ENCODE results near the gene GRAP2. TPM values are rescaled to one million over a fixed set of nuclear protein-coding genes. Genes with fewer than 3 reads are reported as not detected.

GRAP2 gene
- total RNA-seq, 4 donors from 2014 or later = 1.4 to 5.8 (median 3.9) TPM

GRCh38 chr22:39906207-39906606 is 5.3 kb downstream of the GRAP2 start:
- H3K27me3 ChIP-seq = peaks cover 0 to 15% (median 0%) of the 10 kb centered on the region in 4 donors
- intact Hi-C loops (cut with DNase I) = no loop called here
- 76% methylated on average over 3 of the region's 3 CpGs for WGBS

GRCh38 chr22:39907047-39907446 is 6.2 kb downstream of the GRAP2 start:
- no peak overlapping the region for H3K4me3 ChIP-seq
- intact Hi-C loops (cut with DNase I) = no loop called here
- 88% methylated on average over 6 of the region's 6 CpGs for WGBS
- peaks cover 0 to 17% (median 0%) of the 10 kb centered on the region in 4 donors for H3K27me3 ChIP-seq
- no peak overlapping the region for H3K27ac ChIP-seq (replicated peaks in 1 of 4)
- H3K9me3 ChIP-seq = no peaks in the 10 kb centered on the region
- no peak for DNase-seq (ENCODE audit: extremely low spot score)
- TF ChIP-seq EP300 (IDR thresholded peaks at IDR 0.05) = no peak
- TF ChIP-seq POLR2AphosphoS5 (IDR thresholded peaks at IDR 0.05) = no peak
- TF ChIP-seq POLR2A (IDR thresholded peaks at IDR 0.05; ENCODE audit: low read depth) = no peak
- TF ChIP-seq CTCF (IDR thresholded peaks at IDR 0.05) = no peak
- no peaks in the 10 kb centered on the region for H3K4me1 ChIP-seq
- H3K36me3 ChIP-seq = no peaks in the 10 kb centered on the region

More at GRCh38 chr22:39906207-39906606, 5.3 kb downstream of the GRAP2 start:
- no peaks in the 10 kb centered on the region for H3K36me3 ChIP-seq
- no peaks in the 10 kb centered on the region for H3K9me3 ChIP-seq
- no peaks in the 10 kb centered on the region for H3K4me1 ChIP-seq
- DNase-seq (ENCODE audit: extremely low spot score) = no peak
- H3K27ac ChIP-seq (replicated peaks in 1 of 4) = no peak overlapping the region
- no peak overlapping the region for H3K4me3 ChIP-seq
- no peak for TF ChIP-seq POLR2AphosphoS5 (IDR thresholded peaks at IDR 0.05)
- TF ChIP-seq POLR2A (IDR thresholded peaks at IDR 0.05; ENCODE audit: low read depth) = no peak
- no peak for TF ChIP-seq EP300 (IDR thresholded peaks at IDR 0.05)
- no peak for TF ChIP-seq CTCF (IDR thresholded peaks at IDR 0.05)

GRCh38 chr22:39907605-39908097 is 6.8 kb downstream of the GRAP2 start:
- H3K27ac ChIP-seq (replicated peaks in 1 of 4) = no peak overlapping the region
- no peak overlapping the region for H3K4me3 ChIP-seq
- H3K36me3 ChIP-seq = no peaks in the 10 kb centered on the region
- 85% methylated on average over 9 of the region's 9 CpGs for WGBS
- H3K27me3 ChIP-seq = peaks cover 0 to 23% (median 0%) of the 10 kb centered on the region in 4 donors
- H3K4me1 ChIP-seq = no peaks in the 10 kb centered on the region
- H3K9me3 ChIP-seq = no peaks in the 10 kb centered on the region
- no peak for TF ChIP-seq POLR2AphosphoS5 (IDR thresholded peaks at IDR 0.05)
- TF ChIP-seq POLR2A (IDR thresholded peaks at IDR 0.05; ENCODE audit: low read depth) = no peak
- no peak for TF ChIP-seq EP300 (IDR thresholded peaks at IDR 0.05)
- no peak for TF ChIP-seq CTCF (IDR thresholded peaks at IDR 0.05)
- intact Hi-C loops (cut with DNase I) = no loop called here
- DNase-seq (ENCODE audit: extremely low spot score) = no peak

GRCh38 chr22:39908136-39908535 is 7.3 kb downstream of the GRAP2 start:
- 86% methylated on average over 2 of the region's 2 CpGs for WGBS
- no peak overlapping the region for H3K4me3 ChIP-seq
- H3K36me3 ChIP-seq = no peaks in the 10 kb centered on the region
- H3K27ac ChIP-seq (replicated peaks in 1 of 4) = no peak overlapping the region
- H3K9me3 ChIP-seq = no peaks in the 10 kb centered on the region
- DNase-seq (ENCODE audit: extremely low spot score) = no peak
- peaks cover 0 to 25% (median 0%) of the 10 kb centered on the region in 4 donors for H3K27me3 ChIP-seq
- no peaks in the 10 kb centered on the region for H3K4me1 ChIP-seq
- intact Hi-C loops (cut with DNase I) = no loop called here
- no peak for TF ChIP-seq EP300 (IDR thresholded peaks at IDR 0.05)
- no peak for TF ChIP-seq POLR2AphosphoS5 (IDR thresholded peaks at IDR 0.05)
- TF ChIP-seq POLR2A (IDR thresholded peaks at IDR 0.05; ENCODE audit: low read depth) = no peak
- TF ChIP-seq CTCF (IDR thresholded peaks at IDR 0.05) = no peak

- Histone ChIP-seq H3K9me3 (no peaks in the 10 kb centered on the region), H3K27me3 (peaks cover 0 to 25% (median 0%) of the 10 kb centered on the region in 4 donors), H3K36me3 (no peaks in the 10 kb centered on the region), H3K27ac (replicated peaks in 1 of 4) (no peak overlapping the region), H3K4me3 (no peak overlapping the region), H3K4me1 (no peaks in the 10 kb centered on the region)
- intact Hi-C loops (cut with DNase I) = no loop called here
- no peak for DNase-seq (ENCODE audit: extremely low spot score)
- no peak for TF ChIP-seq EP300 (IDR thresholded peaks at IDR 0.05)
- no peak for TF ChIP-seq POLR2AphosphoS5 (IDR thresholded peaks at IDR 0.05)
- no peak for TF ChIP-seq CTCF (IDR thresholded peaks at IDR 0.05)
- no peak for TF ChIP-seq POLR2A (IDR thresholded peaks at IDR 0.05; ENCODE audit: low read depth)
- WGBS = 83% methylated on average over 5 of the region's 5 CpGs
Measured at GRCh38 chr22:39908737-39909136, 7.9 kb downstream of the GRAP2 start.

Measured in esophagus muscularis mucosa (tissue), 4 donors.